Sigmoid colon (tissue), 4 donors: ENCODE data around the gene GP1BB.

ENCODE experiments used
- POLR2A ChIP-seq, 2 donors: fragments of 450-650 bp; IDR thresholded peaks; one replicate each; pipeline ENCODE4 v1.6.1; 2016; ENCODE audit warnings: antibody characterized with exemption in 2 of 2, mild to moderate bottlenecking in 2 of 2, moderate library complexity in 2 of 2
- POLR2AphosphoS5 ChIP-seq, 4 donors: sonication (generic); formaldehyde crosslinking; IDR thresholded peaks; one replicate each; pipeline ENCODE4 v1.6.1; 2017; ENCODE audit warnings: antibody characterized with exemption in 4 of 4
- TF ChIP-seq, protein P1 (sequence below), 4 experiments: fragments of 450-650 bp in 3 of 4; fragments of 200-600 bp in 1 of 4; IDR thresholded peaks; one replicate each; pipeline ENCODE4 v1.5.1; 2016 to 2019; ENCODE audit warnings: antibody characterized with exemption in 4 of 4, mild to moderate bottlenecking in 3 of 4, moderate library complexity in 2 of 4

DNA sequence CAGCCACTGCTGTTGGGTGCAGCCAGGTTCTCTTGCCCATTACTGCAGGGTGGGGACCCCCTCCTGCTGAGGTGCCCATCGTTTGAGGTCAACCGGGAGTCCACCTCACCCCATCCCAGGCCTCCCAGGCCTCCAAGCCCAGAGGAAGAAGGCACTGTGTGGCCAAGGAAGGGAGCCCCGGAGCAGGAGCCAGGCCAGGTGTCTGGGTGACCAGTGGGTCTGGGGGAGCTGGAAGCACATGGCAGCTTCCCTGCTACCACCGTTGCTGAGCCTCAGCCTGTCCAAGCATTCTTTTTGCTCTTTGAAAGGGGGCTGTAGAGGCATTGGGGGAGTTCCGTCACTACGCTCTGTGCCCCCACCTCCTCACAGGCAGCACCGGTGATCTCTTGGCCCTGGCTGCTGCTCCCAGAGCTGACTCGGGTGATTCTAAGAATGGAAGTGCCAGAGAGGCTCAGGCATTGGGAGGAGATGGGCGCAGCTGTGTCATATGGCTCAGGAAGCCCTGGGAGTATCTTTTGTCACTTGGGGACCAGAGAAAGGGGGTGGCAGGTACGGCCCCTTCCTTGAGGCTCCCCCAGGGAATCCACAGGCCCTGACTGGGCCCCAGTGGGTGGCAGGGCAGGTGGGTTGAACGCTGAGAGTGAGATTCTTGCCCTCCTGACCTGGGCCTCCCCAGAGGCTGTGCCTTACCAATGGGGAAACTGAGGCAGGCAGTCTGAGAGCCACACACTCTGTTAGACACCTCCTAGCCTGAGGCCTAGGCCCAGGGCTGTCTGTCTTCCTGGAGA is 7.1 kb upstream of the GP1BB start:
- TF ChIP-seq, protein P1, sequence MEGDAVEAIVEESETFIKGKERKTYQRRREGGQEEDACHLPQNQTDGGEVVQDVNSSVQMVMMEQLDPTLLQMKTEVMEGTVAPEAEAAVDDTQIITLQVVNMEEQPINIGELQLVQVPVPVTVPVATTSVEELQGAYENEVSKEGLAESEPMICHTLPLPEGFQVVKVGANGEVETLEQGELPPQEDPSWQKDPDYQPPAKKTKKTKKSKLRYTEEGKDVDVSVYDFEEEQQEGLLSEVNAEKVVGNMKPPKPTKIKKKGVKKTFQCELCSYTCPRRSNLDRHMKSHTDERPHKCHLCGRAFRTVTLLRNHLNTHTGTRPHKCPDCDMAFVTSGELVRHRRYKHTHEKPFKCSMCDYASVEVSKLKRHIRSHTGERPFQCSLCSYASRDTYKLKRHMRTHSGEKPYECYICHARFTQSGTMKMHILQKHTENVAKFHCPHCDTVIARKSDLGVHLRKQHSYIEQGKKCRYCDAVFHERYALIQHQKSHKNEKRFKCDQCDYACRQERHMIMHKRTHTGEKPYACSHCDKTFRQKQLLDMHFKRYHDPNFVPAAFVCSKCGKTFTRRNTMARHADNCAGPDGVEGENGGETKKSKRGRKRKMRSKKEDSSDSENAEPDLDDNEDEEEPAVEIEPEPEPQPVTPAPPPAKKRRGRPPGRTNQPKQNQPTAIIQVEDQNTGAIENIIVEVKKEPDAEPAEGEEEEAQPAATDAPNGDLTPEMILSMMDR (IDR thresholded peaks at IDR 0.05): no peak
- TF ChIP-seq POLR2AphosphoS5 (IDR thresholded peaks at IDR 0.05): no peak
- no peak for TF ChIP-seq POLR2A (IDR thresholded peaks at IDR 0.05)
